Fibroblast of lung (primary cell): Measurements from ENCODE around the gene UBL7. TPM values are rescaled to one million over a fixed set of nuclear protein-coding genes. Genes with fewer than 3 reads are reported as not detected.

ENCODE experiments used
- DNase-seq, 2 donors: peaks; one replicate each; pipeline versions ENCODE4 v3.0.0 to v3.0.0-alpha.2; 2010; ENCODE audit warnings: low read depth in 2 of 2
- H2AFZ ChIP-seq: 2 replicates; pipeline ENCODE4 v1.5.1; 2012; ENCODE audit warnings: low read length, control low read depth, inconsistent platforms
- H3K27ac ChIP-seq: 2 replicates; pipeline ENCODE4 v1.5.1; 2011; ENCODE audit warnings: low read length, control low read depth; ENCODE audit not compliant: insufficient read depth
- H3K27me3 ChIP-seq: 2 replicates; pipeline ENCODE4 v1.5.1; 2011; ENCODE audit warnings: mild to moderate bottlenecking, low read length; ENCODE audit not compliant: control insufficient read depth, insufficient read depth
- H3K36me3 ChIP-seq: 2 replicates; pipeline ENCODE4 v1.5.1; 2011; ENCODE audit warnings: low read length; ENCODE audit not compliant: control insufficient read depth, insufficient read depth
- H3K4me1 ChIP-seq: 2 replicates; pipeline ENCODE4 v1.5.1; 2011; ENCODE audit warnings: low read length; ENCODE audit not compliant: control insufficient read depth, insufficient read depth; ENCODE audit errors: extremely low read depth
- H3K4me2 ChIP-seq: 2 replicates; pipeline ENCODE4 v1.5.1; 2011; ENCODE audit warnings: low read length, control low read depth; ENCODE audit not compliant: insufficient read depth; ENCODE audit errors: extremely low read depth
- H3K4me3 ChIP-seq, 4 experiments: fragments of 200-600 bp in 1 of 4; sonication (generic) in 1 of 4; replicated peaks in 1 of 4; 2 replicates each; pipeline ENCODE4 v1.5.1; 2011 to 2016; ENCODE audit warnings: low read length in 4 of 4, low read depth in 3 of 4, mild to moderate bottlenecking in 3 of 4, control low read depth in 2 of 4, inconsistent platforms in 1 of 4, mixed read lengths in 1 of 4; ENCODE audit not compliant: insufficient read depth in 1 of 4; ENCODE audit errors: control extremely low read depth in 1 of 4
- H3K79me2 ChIP-seq: 2 replicates; pipeline ENCODE4 v1.5.1; 2012; ENCODE audit warnings: mild to moderate bottlenecking, low read length, inconsistent platforms; ENCODE audit not compliant: control insufficient read depth, insufficient read depth
- H3K9ac ChIP-seq: 2 replicates; pipeline ENCODE4 v1.5.1; 2011; ENCODE audit warnings: mild to moderate bottlenecking, low read length, control low read depth; ENCODE audit not compliant: insufficient read depth
- H3K9me3 ChIP-seq: 2 replicates; pipeline ENCODE4 v1.5.1; 2012; ENCODE audit warnings: low read depth, low read length; ENCODE audit not compliant: control insufficient read depth, insufficient read depth
- H4K20me1 ChIP-seq: 2 replicates; pipeline ENCODE4 v1.5.1; 2011; ENCODE audit warnings: low read length; ENCODE audit not compliant: control insufficient read depth, insufficient read depth; ENCODE audit errors: extremely low read depth
- CTCF ChIP-seq, 2 donors: IDR thresholded peaks in 1 of 2; conservative IDR thresholded peaks in 1 of 2; 1 replicate in 1 of 2; 2 replicates in 1 of 2; pipeline ENCODE4 v1.5.1; 2011 to 2012; ENCODE audit warnings: low read length in 2 of 2, control low read depth in 1 of 2, inconsistent platforms in 1 of 2, low read depth in 1 of 2, mild to moderate bottlenecking in 1 of 2
- EZH2 ChIP-seq: IDR thresholded peaks from 2 replicates; pipeline ENCODE4 v1.5.1; 2012; ENCODE audit warnings: low read length, control low read depth, mild to moderate bottlenecking; ENCODE audit errors: missing control alignments
- polyA plus RNA-seq, 2 donors: library from polyadenylated mRNA; depleted of rRNA in 1 of 2; stranded (reverse) in 1 of 2; unstranded in 1 of 2; fragments of >200 nt; gene quantifications; 2 replicates each; pipeline ENCODE4 v1.2.1, GENCODE V29; 2011 to 2012; ENCODE audit warnings: missing spikeins in 1 of 2
- total RNA-seq: library from RNA; depleted of rRNA; stranded (reverse); fragments of >200 nt; gene quantifications from 2 replicates; pipeline ENCODE4 v1.2.1, GENCODE V29; 2014

UBL7 gene
- total and polyA plus RNA-seq, 2 donors (not counting 1 experiment from before 2014, with no cell fraction given), result 31.9 to 36.8 TPM

GRCh38 chr15:74413350-74414080 is 47.4 kb downstream of the UBL7 start:
- H3K4me2 ChIP-seq, result no peak overlapping the region
- H3K79me2 ChIP-seq, result no peaks in the 10 kb centered on the region
- no peak for TF ChIP-seq EZH2
- TF ChIP-seq CTCF (conservative IDR thresholded peaks at IDR 0.05 in 1 of 2, IDR thresholded peaks at IDR 0.05 in 1 of 2; ENCODE audit: low read depth in 1 of 2, low read length in 2 of 2), result no peak
- no peak overlapping the region for H2AFZ ChIP-seq
- no peak overlapping the region for H3K27ac ChIP-seq
- H3K9ac ChIP-seq, result no peak overlapping the region
- H3K27me3 ChIP-seq, result no peaks in the 10 kb centered on the region
- H3K36me3 ChIP-seq, result peaks cover 17% of the 10 kb centered on the region
- H4K20me1 ChIP-seq, result no peaks in the 10 kb centered on the region
- H3K4me3 ChIP-seq, result no peak overlapping the region
- DNase-seq, result no peak
- no peaks in the 10 kb centered on the region for H3K9me3 ChIP-seq
- no peaks in the 10 kb centered on the region for H3K4me1 ChIP-seq

- no peaks in the 10 kb centered on the region for H4K20me1 ChIP-seq
- no peaks in the 10 kb centered on the region for H3K9me3 ChIP-seq
- H3K4me1 ChIP-seq, result peaks cover 10% of the 10 kb centered on the region
- no peak for DNase-seq
- H3K4me2 ChIP-seq, result no peak overlapping the region
- H2AFZ ChIP-seq, result no peak overlapping the region
- peaks cover 17% of the 10 kb centered on the region for H3K36me3 ChIP-seq
- H3K27me3 ChIP-seq, result no peaks in the 10 kb centered on the region
- H3K9ac ChIP-seq, result no peak overlapping the region
- no peak overlapping the region for H3K27ac ChIP-seq
- no peak overlapping the region for H3K4me3 ChIP-seq
- TF ChIP-seq EZH2 (no peak), CTCF (conservative IDR thresholded peaks at IDR 0.05 in 1 of 2, IDR thresholded peaks at IDR 0.05 in 1 of 2; ENCODE audit: low read depth in 1 of 2, low read length in 2 of 2) (no peak)
- no peaks in the 10 kb centered on the region for H3K79me2 ChIP-seq
Measured at GRCh38 chr15:74412159-74412558, 48.8 kb downstream of the UBL7 start.

GRCh38 chr15:74411686-74412085 is 49.3 kb downstream of the UBL7 start:
- H3K27ac ChIP-seq, result no peak overlapping the region
- no peak overlapping the region for H3K4me2 ChIP-seq
- H3K79me2 ChIP-seq, result no peaks in the 10 kb centered on the region
- no peak for TF ChIP-seq EZH2
- TF ChIP-seq CTCF (conservative IDR thresholded peaks at IDR 0.05 in 1 of 2, IDR thresholded peaks at IDR 0.05 in 1 of 2; ENCODE audit: low read depth in 1 of 2, low read length in 2 of 2), result no peak
- peaks cover 15% of the 10 kb centered on the region for H3K4me1 ChIP-seq
- no peak for DNase-seq
- H3K9me3 ChIP-seq, result no peaks in the 10 kb centered on the region
- H3K4me3 ChIP-seq, result no peak overlapping the region
- no peak overlapping the region for H3K9ac ChIP-seq
- no peak overlapping the region for H2AFZ ChIP-seq
- peaks cover 17% of the 10 kb centered on the region for H3K36me3 ChIP-seq
- H3K27me3 ChIP-seq, result no peaks in the 10 kb centered on the region
- H4K20me1 ChIP-seq, result no peaks in the 10 kb centered on the region
